ENCODE data around the gene DLG1.
"Not testable (repeated sequence)": the region's sequence is repeated elsewhere in the genome, so short reads cannot be mapped to it uniquely, and the experiment has no call there.

Gene DLG1

GRCh38 chr3:197286678-197287077 is 11.7 kb downstream of the DLG1 start:
- DNase-seq: no peak

DNA sequence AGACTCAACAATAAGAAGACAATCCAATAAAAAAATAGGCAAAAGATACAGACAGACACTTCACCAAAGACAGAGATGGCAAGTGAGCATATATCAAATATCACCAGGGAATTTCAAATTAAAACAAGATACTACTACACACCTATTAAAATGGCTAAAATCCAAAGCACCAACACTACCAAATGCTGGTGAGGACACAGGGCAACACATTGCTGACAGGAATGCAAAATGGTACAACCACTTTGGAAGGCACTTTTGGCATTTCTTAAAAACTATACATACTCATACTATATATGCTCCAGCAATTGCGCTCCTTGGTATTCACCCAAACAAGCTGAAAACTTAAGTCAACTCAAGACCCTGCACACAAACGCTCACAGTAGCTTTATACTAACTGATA is 12.9 kb downstream of the DLG1 start:
- no peak for DNase-seq

- DNase-seq: no peak
Observed at GRCh38 chr3:197283045-197283444, 15.4 kb downstream of the DLG1 start.

GRCh38 chr3:197281849-197282248 is 16.6 kb downstream of the DLG1 start:
- DNase-seq: no peak

- no peak for DNase-seq
Observed at GRCh38 chr3:197280156-197280555, 18.3 kb downstream of the DLG1 start.

- no peak for DNase-seq
Observed at GRCh38 chr3:197278933-197279332, 19.5 kb downstream of the DLG1 start.

GRCh38 chr3:197276808-197277207 is 21.6 kb downstream of the DLG1 start:
- DNase-seq: not testable (repeated sequence)

DNA sequence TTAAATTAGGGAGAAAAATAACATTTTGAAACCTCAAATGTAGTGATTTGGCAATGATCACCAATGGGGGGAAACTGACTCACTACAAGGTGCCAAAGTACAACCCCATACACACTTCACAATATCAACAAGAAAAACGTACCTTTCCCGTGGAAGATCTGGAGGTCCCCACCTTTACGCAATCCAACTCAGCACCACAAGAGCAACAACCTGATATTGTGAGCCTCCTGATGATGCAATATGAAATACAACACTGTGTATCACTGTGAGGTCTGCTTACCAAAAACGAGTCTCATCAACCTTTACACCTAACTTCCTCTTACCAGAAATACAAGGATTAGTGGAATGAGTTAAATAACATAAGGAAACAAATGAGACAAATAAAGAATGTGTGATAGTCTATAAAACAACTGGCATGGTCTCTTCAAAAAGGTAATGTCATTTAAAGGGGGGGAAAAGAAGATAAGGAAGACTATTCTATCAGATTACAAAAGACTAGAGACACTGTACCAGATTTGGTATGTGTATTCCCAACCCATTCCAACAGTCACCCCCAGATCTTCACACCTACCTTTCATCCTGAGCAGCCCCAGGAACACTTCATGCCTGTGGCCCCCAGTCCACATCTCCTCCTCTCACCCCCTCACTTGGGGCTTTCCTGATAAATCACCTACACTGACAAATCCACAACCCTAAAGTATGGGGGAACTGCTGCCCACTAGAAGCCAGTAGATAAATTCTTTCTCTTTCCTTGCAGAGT is 27.7 kb downstream of the DLG1 start:
- no peak for DNase-seq

DNA sequence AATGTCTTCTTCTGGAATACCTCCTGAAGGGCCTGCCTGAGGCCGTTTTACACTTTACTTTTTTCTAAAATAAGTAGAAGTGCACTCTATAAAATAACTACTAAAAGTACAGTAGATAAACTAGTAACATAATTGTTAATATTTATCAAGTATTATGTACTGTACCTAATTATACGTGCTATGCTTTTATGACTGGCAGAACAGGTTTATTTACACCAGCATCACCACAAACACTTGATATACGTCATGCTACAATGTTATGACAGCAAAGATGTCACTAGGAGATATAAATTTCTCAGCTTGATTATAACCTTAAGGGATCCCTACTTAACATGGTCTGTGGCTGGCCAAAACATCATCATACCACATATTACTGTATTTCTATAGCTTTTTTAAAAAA is 29.4 kb downstream of the DLG1 start:
- DNase-seq: no peak

DNA sequence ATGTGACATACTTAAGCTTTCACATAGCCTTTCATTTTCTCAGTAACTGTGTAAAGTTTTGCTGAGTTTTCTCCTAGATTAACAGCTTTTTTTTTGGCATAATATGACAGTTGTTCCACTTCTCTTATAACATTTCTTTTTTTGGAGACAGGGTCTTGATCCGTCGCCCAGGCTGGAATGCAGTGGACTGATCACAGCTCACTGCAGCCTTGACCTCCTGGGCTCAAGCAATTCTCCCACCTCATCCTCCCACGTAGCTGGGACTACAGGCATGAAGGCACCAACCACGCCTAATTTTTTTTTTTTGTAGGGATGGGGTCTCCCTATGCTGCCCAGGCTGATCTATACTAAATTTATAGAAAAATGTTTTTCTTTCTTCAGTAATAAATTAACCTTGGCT is 30.1 kb downstream of the DLG1 start:
- DNase-seq: no peak

GRCh38 chr3:197266331-197266730 is 32.1 kb downstream of the DLG1 start:
- no peak for DNase-seq

DNA sequence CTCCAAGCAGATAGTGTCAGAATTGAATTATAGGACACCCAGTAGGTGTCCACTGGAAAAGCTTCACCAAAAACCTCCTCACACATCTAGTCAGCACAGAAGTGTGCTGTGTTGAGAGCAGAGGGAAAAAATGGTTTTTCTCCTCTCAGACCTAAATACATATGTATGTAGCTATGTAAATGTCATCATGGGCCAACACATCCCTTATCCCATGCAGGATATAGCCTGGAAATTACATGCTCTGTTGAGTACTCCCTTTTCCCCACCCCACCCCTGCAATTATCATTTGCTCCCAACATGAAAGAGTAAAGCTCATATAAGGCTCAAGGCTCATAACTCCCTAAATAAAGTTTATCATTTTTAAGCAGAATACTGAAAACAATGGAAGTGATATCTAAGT is 35.7 kb downstream of the DLG1 start:
- no peak for DNase-seq

DNA sequence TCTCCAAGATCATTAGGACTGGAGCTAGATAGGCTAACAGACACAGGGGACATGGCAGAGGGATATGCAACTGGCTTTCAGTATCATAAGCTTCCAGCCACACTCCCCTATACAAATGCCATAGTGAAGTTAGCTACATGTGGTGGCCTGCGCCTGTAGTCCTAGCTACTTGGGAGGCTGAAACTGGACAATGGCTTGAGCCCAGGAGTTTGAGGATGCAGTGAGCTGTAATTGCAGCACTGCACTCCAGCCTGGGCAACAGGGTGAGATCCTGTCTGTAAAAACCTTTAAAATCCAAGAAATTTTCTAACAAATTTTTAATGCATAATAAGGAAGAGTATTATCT is 37.3 kb downstream of the DLG1 start:
- no peak for DNase-seq

DNA sequence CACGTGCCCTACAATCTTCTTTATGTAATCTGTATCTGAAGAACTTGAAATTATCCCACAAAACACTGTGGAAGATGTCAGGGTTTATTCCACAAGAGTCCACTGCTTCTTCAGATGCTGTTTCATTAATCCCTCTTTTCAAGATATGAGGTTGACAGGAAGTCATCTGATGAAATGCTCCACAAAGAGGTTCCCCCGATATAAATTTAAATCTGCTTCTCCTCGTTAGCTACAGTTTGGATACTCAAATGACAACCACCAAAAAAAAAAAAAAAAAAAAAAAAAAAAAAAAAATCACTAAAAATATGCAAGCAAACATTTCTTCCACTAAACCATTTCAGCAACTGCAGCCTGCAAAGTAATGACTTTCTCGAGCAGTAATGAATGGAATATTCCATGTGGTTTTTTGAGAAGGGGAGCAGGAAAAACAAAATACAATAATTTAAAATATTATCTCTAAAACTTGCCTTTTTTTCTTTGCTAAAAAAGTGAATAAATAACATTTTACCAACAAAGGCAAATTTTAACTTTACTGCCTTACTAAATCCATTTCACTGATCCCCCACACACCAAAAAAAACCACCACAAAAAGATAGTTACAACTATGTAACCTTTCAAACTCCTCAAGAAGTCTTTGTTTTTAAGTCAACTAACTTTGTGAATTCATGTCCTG is 37.8 kb downstream of the DLG1 start:
- no peak for DNase-seq

DNA sequence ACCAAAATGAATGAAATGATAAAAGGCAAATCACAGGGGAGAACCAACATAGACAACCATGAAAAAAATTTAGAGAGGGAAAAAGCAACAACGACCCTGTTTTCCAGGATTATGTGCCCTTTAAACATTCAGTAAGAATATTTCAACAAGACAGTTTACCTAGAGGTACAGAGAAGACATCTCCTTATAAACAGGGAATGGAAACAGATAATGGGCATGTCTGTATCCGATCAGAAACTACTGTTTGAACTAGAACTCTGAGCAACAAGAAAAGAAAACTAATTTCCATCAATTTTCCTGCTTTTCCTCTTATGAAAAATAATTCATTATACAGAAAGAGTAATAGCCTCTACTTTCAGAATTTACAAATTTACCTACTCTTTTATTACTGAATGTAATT is 39.3 kb downstream of the DLG1 start:
- DNase-seq: no peak

DNA sequence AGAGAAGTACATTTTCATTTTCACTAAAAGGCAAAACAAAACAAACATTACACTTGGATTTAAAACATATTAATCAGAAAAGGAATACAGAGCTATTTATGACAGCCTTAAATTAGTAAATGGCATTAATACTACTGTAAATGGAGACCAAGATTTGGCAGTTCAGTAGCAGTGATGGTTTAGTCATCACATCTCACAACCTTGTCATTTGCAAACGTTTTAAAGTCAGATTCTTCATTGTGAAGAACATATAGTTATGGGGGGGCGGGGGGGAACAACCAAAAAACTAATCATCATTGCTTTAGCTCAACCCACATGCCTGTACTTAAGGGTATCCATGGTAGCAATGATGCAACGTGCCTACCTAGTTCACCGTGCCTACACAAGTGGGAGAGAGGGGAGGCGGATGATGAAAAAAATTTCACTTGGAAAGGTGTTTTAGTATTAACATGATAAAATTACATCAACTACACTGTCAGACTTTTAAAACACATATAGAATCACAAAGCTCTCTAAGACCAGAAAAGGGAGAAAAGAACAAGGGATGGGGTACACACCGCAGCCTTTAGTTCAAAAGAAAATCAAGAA is 40.1 kb downstream of the DLG1 start:
- no peak for DNase-seq

GRCh38 chr3:197257711-197258110 is 40.7 kb downstream of the DLG1 start:
- DNase-seq: no peak

DNA sequence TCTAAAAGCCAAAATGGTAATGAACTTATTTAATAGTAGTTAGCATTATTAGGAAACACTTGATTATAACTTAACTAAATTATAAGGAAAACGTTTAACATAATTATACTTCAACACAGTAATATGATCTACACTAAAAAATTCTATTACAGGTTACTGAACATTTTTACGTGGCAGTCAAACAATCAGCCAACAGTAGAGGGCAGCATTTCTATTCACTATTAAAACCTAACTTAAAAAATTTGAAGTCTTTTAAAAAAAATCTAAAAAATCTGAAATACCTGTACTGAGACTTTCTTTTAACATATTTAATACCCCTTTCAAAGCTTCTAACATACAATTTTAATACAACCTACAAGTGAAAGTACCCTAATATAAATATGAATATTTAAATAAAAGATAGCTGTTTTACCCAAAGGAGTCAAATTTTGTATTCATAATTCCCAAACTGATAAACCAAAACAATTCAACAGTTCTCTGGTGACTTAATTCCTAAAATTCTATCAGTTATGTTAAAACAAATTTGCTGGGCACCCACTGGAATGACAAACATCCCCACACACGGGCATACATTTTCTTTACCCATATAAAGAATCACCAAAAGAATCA is 41.5 kb downstream of the DLG1 start:
- peak; percentile 28 for DNase-seq

GRCh38 chr3:197256104-197256503 is 42.3 kb downstream of the DLG1 start:
- DNase-seq: no peak

- DNase-seq: no peak
Observed at GRCh38 chr3:197253238-197253947, 45.0 kb downstream of the DLG1 start.

GRCh38 chr3:197249542-197249941 is 48.9 kb downstream of the DLG1 start:
- DNase-seq: no peak

- no peak for DNase-seq
Observed at GRCh38 chr3:197248341-197248740, 50.1 kb downstream of the DLG1 start.

DNA sequence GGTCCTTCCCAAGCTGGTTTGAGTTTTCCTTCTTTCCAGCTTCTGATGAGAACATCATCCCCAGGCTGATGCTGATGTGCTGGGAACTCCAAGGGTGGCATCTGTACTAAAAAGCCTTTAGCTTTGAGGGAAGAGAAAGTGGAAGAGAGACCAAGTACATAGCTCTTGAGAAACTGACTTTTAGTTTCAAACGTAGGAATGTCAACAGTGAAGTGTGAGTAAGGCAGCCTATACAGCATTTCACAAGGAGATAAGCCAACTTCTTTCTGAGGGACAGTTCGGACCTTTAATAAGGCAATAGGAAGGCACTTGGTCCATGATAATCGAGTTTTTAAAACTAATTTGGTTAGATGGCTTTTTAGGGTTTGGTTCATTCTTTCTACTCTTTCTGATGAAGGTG is 53.7 kb downstream of the DLG1 start:
- no peak for DNase-seq
